Testis (tissue), 2 donors: ENCODE results near the gene MARS1.

ENCODE experiments used
- CTCF ChIP-seq, 3 experiments: fragments of 450-650 bp in 2 of 3; fragments of 200-600 bp in 1 of 3; sonication (generic) in 1 of 3; IDR thresholded peaks; one replicate each; pipeline ENCODE4 v1.5.1; 2016 to 2019; ENCODE audit warnings: antibody characterized with exemption in 3 of 3, mild to moderate bottlenecking in 2 of 3, moderate library complexity in 1 of 3
- POLR2A ChIP-seq: fragments of 450-650 bp; IDR thresholded peaks from one replicate; pipeline ENCODE4 v1.6.1; 2017; ENCODE audit warnings: antibody characterized with exemption, mild to moderate bottlenecking, moderate library complexity

- TF ChIP-seq CTCF (IDR thresholded peaks at IDR 0.05) (no peak), POLR2A (no peak)
These were observed 49.5 kb upstream of the MARS1 start for GRCh38 chr12:57438400-57438799.
